ENCODE results near the gene SMIM7.
"Not testable (repeated sequence)": the region's sequence is repeated elsewhere in the genome, so short reads cannot be mapped to it uniquely, and the experiment has no call there.

Gene SMIM7

GRCh38 chr19:16652854-16653253 is 7.1 kb downstream of the SMIM7 start:
- Histone ChIP-seq H2BK15ac (ENCODE audit: low read depth, poor library complexity, severe bottlenecking) (no peak overlapping the region), H2BK120ac (ENCODE audit: low read depth, low read length) (no peak overlapping the region), H2BK5ac (ENCODE audit: low read depth, low read length, poor library complexity, severe bottlenecking) (no peak overlapping the region), H3K9me3 (ENCODE audit: control insufficient read depth, low read length) (no peaks in the 10 kb centered on the region), H4K8ac (ENCODE audit: low read length) (no peak overlapping the region), H3K79me1 (replicated peaks; ENCODE audit: low read length, poor library complexity, severe bottlenecking) (peaks cover 57% of the 10 kb centered on the region), H2AFZ (ENCODE audit: low read depth, low read length) (no peak overlapping the region), H3K23ac (ENCODE audit: low read length in 2 of 2) (no peak overlapping the region), H4K91ac (ENCODE audit: low read length) (no peak overlapping the region), H3K4me1 (ENCODE audit: control insufficient read depth, insufficient read depth, low read depth, low read length) (peaks cover 5% of the 10 kb centered on the region), H2BK12ac (ENCODE audit: low read length in 2 of 2) (no peak overlapping the region), H3K9ac (ENCODE audit: low read length) (no peak overlapping the region), H3K27me3 (ENCODE audit: control insufficient read depth in 1 of 2, insufficient read depth in 1 of 2, low read length in 2 of 2) (no peaks in the 10 kb centered on the region), H3K14ac (ENCODE audit: low read length in 2 of 2) (no peak overlapping the region), H2AK5ac (ENCODE audit: low read length, severe bottlenecking) (no peak overlapping the region), H3K36me3 (ENCODE audit: control insufficient read depth in 1 of 2, insufficient read depth in 2 of 2, low read depth in 1 of 2, low read length in 2 of 2) (peaks cover 75 to 83% of the 10 kb centered on the region in 2 experiments), H3K4ac (ENCODE audit: low read depth in 1 of 2, low read length in 2 of 2) (no peak overlapping the region), H3K27ac (ENCODE audit: low read length, poor library complexity, severe bottlenecking) (no peak overlapping the region), H3K4me2 (ENCODE audit: low read length, poor library complexity, severe bottlenecking) (no peak overlapping the region), H3K4me3 (ENCODE audit: insufficient read depth in 1 of 2, low read depth in 1 of 2, low read length in 2 of 2) (no peak overlapping the region), H3K18ac (ENCODE audit: low read depth in 1 of 2, low read length in 2 of 2) (no peak overlapping the region)
- no peak for DNase-seq
- 87% methylated on average over 6 of the region's 7 CpGs for WGBS

GRCh38 chr19:16651421-16652188 is 8.3 kb downstream of the SMIM7 start:
- 97% methylated on average over 7 of the region's 8 CpGs for whole genome bisulfite sequencing
- not testable (repeated sequence) for DNase-seq; H3K4me3 ChIP-seq (ENCODE audit: insufficient read depth in 1 of 2, low read depth in 1 of 2, low read length in 2 of 2); H3K14ac ChIP-seq (ENCODE audit: low read length in 2 of 2); H3K27me3 ChIP-seq (ENCODE audit: control insufficient read depth in 1 of 2, insufficient read depth in 1 of 2, low read length in 2 of 2); H3K4me2 ChIP-seq (ENCODE audit: low read length, poor library complexity, severe bottlenecking); H2AFZ ChIP-seq (ENCODE audit: low read depth, low read length); H2BK5ac ChIP-seq (ENCODE audit: low read depth, low read length, poor library complexity, severe bottlenecking); H2BK120ac ChIP-seq (ENCODE audit: low read depth, low read length); H4K91ac ChIP-seq (ENCODE audit: low read length); H3K4me1 ChIP-seq (ENCODE audit: control insufficient read depth, insufficient read depth, low read depth, low read length); H3K9me3 ChIP-seq (ENCODE audit: control insufficient read depth, low read length); H3K9ac ChIP-seq (ENCODE audit: low read length); H2BK12ac ChIP-seq (ENCODE audit: low read length in 2 of 2); H2BK15ac ChIP-seq (ENCODE audit: low read depth, poor library complexity, severe bottlenecking); H3K27ac ChIP-seq (ENCODE audit: low read length, poor library complexity, severe bottlenecking); H3K23ac ChIP-seq (ENCODE audit: low read length in 2 of 2); H3K18ac ChIP-seq (ENCODE audit: low read depth in 1 of 2, low read length in 2 of 2); H4K8ac ChIP-seq (ENCODE audit: low read length); H2AK5ac ChIP-seq (ENCODE audit: low read length, severe bottlenecking); H3K4ac ChIP-seq (ENCODE audit: low read depth in 1 of 2, low read length in 2 of 2)
- H3K79me1 ChIP-seq (replicated peaks; ENCODE audit: low read length, poor library complexity, severe bottlenecking): peaks cover 50% of the 10 kb centered on the region
- H3K36me3 ChIP-seq (ENCODE audit: control insufficient read depth in 1 of 2, insufficient read depth in 2 of 2, low read depth in 1 of 2, low read length in 2 of 2): peaks cover 69 to 80% of the 10 kb centered on the region in 2 experiments

- Histone ChIP-seq H3K4me3 (ENCODE audit: insufficient read depth in 1 of 2, low read depth in 1 of 2, low read length in 2 of 2) (no peak overlapping the region), H4K91ac (ENCODE audit: low read length) (no peak overlapping the region), H3K4me1 (ENCODE audit: control insufficient read depth, insufficient read depth, low read depth, low read length) (no peaks in the 10 kb centered on the region), H3K27me3 (ENCODE audit: control insufficient read depth in 1 of 2, insufficient read depth in 1 of 2, low read length in 2 of 2) (no peaks in the 10 kb centered on the region), H2BK5ac (ENCODE audit: low read depth, low read length, poor library complexity, severe bottlenecking) (no peak overlapping the region), H3K79me1 (replicated peaks; ENCODE audit: low read length, poor library complexity, severe bottlenecking) (peaks cover 46% of the 10 kb centered on the region), H3K36me3 (ENCODE audit: control insufficient read depth in 1 of 2, insufficient read depth in 2 of 2, low read depth in 1 of 2, low read length in 2 of 2) (peaks cover 63 to 80% of the 10 kb centered on the region in 2 experiments), H3K27ac (ENCODE audit: low read length, poor library complexity, severe bottlenecking) (no peak overlapping the region), H3K4ac (ENCODE audit: low read depth in 1 of 2, low read length in 2 of 2) (no peak overlapping the region), H2AK5ac (ENCODE audit: low read length, severe bottlenecking) (no peak overlapping the region), H3K14ac (ENCODE audit: low read length in 2 of 2) (no peak overlapping the region), H4K8ac (ENCODE audit: low read length) (no peak overlapping the region), H2BK12ac (ENCODE audit: low read length in 2 of 2) (no peak overlapping the region), H2BK120ac (ENCODE audit: low read depth, low read length) (no peak overlapping the region), H3K18ac (ENCODE audit: low read depth in 1 of 2, low read length in 2 of 2) (no peak overlapping the region), H3K9me3 (ENCODE audit: control insufficient read depth, low read length) (no peaks in the 10 kb centered on the region), H3K4me2 (ENCODE audit: low read length, poor library complexity, severe bottlenecking) (no peak overlapping the region), H3K23ac (ENCODE audit: low read length in 2 of 2) (no peak overlapping the region), H3K9ac (ENCODE audit: low read length) (no peak overlapping the region), H2AFZ (ENCODE audit: low read depth, low read length) (no peak overlapping the region), H2BK15ac (ENCODE audit: low read depth, poor library complexity, severe bottlenecking) (no peak overlapping the region)
- 98% methylated on average over 2 of the region's 2 CpGs for WGBS
- no peak for DNase-seq
Observed at GRCh38 chr19:16650821-16651220, 9.1 kb downstream of the SMIM7 start.

- Histone ChIP-seq H2BK15ac (ENCODE audit: low read depth, poor library complexity, severe bottlenecking) (no peak overlapping the region), H3K27me3 (ENCODE audit: control insufficient read depth in 1 of 2, insufficient read depth in 1 of 2, low read length in 2 of 2) (no peaks in the 10 kb centered on the region), H3K4me2 (ENCODE audit: low read length, poor library complexity, severe bottlenecking) (no peak overlapping the region), H3K4me1 (ENCODE audit: control insufficient read depth, insufficient read depth, low read depth, low read length) (no peaks in the 10 kb centered on the region), H3K4me3 (ENCODE audit: insufficient read depth in 1 of 2, low read depth in 1 of 2, low read length in 2 of 2) (peak overlapping the region in 1 of 2 experiments; percentile 3), H3K9ac (ENCODE audit: low read length) (peak overlapping the region; percentile 15), H3K79me1 (replicated peaks; ENCODE audit: low read length, poor library complexity, severe bottlenecking) (peaks cover 43% of the 10 kb centered on the region), H3K36me3 (ENCODE audit: control insufficient read depth in 1 of 2, insufficient read depth in 2 of 2, low read depth in 1 of 2, low read length in 2 of 2) (peaks cover 57 to 82% of the 10 kb centered on the region in 2 experiments), H4K8ac (ENCODE audit: low read length) (no peak overlapping the region), H3K27ac (ENCODE audit: low read length, poor library complexity, severe bottlenecking) (no peak overlapping the region), H3K23ac (ENCODE audit: low read length in 2 of 2) (no peak overlapping the region), H3K9me3 (ENCODE audit: control insufficient read depth, low read length) (no peaks in the 10 kb centered on the region), H2BK5ac (ENCODE audit: low read depth, low read length, poor library complexity, severe bottlenecking) (no peak overlapping the region), H2BK12ac (ENCODE audit: low read length in 2 of 2) (no peak overlapping the region), H2AFZ (ENCODE audit: low read depth, low read length) (no peak overlapping the region), H3K18ac (ENCODE audit: low read depth in 1 of 2, low read length in 2 of 2) (no peak overlapping the region), H2AK5ac (ENCODE audit: low read length, severe bottlenecking) (no peak overlapping the region), H2BK120ac (ENCODE audit: low read depth, low read length) (no peak overlapping the region), H3K14ac (ENCODE audit: low read length in 2 of 2) (no peak overlapping the region), H4K91ac (ENCODE audit: low read length) (no peak overlapping the region), H3K4ac (ENCODE audit: low read depth in 1 of 2, low read length in 2 of 2) (no peak overlapping the region)
- 94% methylated on average over 9 of the region's 9 CpGs for WGBS
- no peak for DNase-seq
Observed at GRCh38 chr19:16649734-16650133, 10.2 kb downstream of the SMIM7 start.
